ENCODE data around the gene ASB18.

- TF ChIP-seq, protein P1, sequence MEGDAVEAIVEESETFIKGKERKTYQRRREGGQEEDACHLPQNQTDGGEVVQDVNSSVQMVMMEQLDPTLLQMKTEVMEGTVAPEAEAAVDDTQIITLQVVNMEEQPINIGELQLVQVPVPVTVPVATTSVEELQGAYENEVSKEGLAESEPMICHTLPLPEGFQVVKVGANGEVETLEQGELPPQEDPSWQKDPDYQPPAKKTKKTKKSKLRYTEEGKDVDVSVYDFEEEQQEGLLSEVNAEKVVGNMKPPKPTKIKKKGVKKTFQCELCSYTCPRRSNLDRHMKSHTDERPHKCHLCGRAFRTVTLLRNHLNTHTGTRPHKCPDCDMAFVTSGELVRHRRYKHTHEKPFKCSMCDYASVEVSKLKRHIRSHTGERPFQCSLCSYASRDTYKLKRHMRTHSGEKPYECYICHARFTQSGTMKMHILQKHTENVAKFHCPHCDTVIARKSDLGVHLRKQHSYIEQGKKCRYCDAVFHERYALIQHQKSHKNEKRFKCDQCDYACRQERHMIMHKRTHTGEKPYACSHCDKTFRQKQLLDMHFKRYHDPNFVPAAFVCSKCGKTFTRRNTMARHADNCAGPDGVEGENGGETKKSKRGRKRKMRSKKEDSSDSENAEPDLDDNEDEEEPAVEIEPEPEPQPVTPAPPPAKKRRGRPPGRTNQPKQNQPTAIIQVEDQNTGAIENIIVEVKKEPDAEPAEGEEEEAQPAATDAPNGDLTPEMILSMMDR (IDR thresholded peaks at IDR 0.05) = no peak
- no peak for TF ChIP-seq POLR2A (IDR thresholded peaks at IDR 0.05)
Observed at GRCh38 chr2:236168110-236169080, 95.8 kb downstream of the ASB18 start, which contains the start of gene GBX2.
